K562 (cell line): ENCODE data around the gene PPM1N. TPM values are rescaled to one million over a fixed set of nuclear protein-coding genes. Genes with fewer than 3 reads are reported as not detected.

Experiments used
- EWSR1 ChIP-seq: fragments of 450-650 bp; IDR thresholded peaks from 2 replicates; pipeline ENCODE4 v1.6.1; 2018; ENCODE audit warnings: borderline replicate concordance, mild to moderate bottlenecking, low read depth, moderate library complexity; ENCODE audit not compliant: partially characterized antibody
- HOMEZ ChIP-seq: fragments of 250-450 bp; sonication (Bioruptor Pico); IDR thresholded peaks from 2 replicates; pipeline ENCODE4 v1.4.0; 2020; ENCODE audit warnings: mild to moderate bottlenecking, moderate library complexity
- MTA1 ChIP-seq: fragments of 450-650 bp; IDR thresholded peaks from 2 replicates; pipeline ENCODE4 v1.6.1; 2017; ENCODE audit warnings: borderline replicate concordance
- SIN3B ChIP-seq: fragments of 450-650 bp; IDR thresholded peaks from 2 replicates; pipeline ENCODE4 v1.6.1; 2017; ENCODE audit warnings: low read depth, mild to moderate bottlenecking, moderate library complexity
- ZNF121 ChIP-seq: sonication (generic); formaldehyde crosslinking; conservative IDR thresholded peaks from 2 replicates; pipeline ENCODE4 v1.8.0; 2022; ENCODE audit warnings: missing genetic modification reagents
- polyA plus RNA-seq, 8 experiments: library from polyadenylated mRNA; depleted of rRNA in 4 of 8; stranded (reverse) in 5 of 8; unstranded in 3 of 8; fragments of >200 nt; fragmentation: Nextera tagmentation in 2 of 8; fragmentation: Illumina TruSeq in 1 of 8; extraction: Ambion mirVana in 2 of 8; extraction: Trizol in 1 of 8; gene quantifications; 2 replicates each; pipeline versions ENCODE4 v1.2.1 to v1.2.3, GENCODE V29; 2011 to 2014; ENCODE audit warnings: inconsistent platforms in 1 of 8, missing spikeins in 1 of 8
- total RNA-seq, 7 experiments: library from RNA; depleted of rRNA in 6 of 7; stranded (reverse); fragments of >200 nt in 6 of 7; fragmentation: Illumina TruSeq in 2 of 7; extraction: Trizol in 2 of 7; gene quantifications; 2 replicates each; pipeline versions ENCODE4 v1.2.1 to v1.2.3, GENCODE V29; 2011 to 2021; ENCODE audit warnings: low replicate concordance in 1 of 7
- TF ChIP-seq, protein P1 (sequence below): fragments of 200-600 bp; sonication (generic); IDR thresholded peaks from one replicate; pipeline ENCODE4 v1.6.1; 2012; ENCODE audit warnings: mild to moderate bottlenecking, low read depth, low read length, inconsistent platforms

Gene PPM1N
- total and polyA plus RNA-seq, 9 of the 15 experiments (the other 6 are each of a cell fraction or from before 2014, with no cell fraction given) = 4.5 to 15.6 (median 8.7) TPM

- TF ChIP-seq, protein P1, sequence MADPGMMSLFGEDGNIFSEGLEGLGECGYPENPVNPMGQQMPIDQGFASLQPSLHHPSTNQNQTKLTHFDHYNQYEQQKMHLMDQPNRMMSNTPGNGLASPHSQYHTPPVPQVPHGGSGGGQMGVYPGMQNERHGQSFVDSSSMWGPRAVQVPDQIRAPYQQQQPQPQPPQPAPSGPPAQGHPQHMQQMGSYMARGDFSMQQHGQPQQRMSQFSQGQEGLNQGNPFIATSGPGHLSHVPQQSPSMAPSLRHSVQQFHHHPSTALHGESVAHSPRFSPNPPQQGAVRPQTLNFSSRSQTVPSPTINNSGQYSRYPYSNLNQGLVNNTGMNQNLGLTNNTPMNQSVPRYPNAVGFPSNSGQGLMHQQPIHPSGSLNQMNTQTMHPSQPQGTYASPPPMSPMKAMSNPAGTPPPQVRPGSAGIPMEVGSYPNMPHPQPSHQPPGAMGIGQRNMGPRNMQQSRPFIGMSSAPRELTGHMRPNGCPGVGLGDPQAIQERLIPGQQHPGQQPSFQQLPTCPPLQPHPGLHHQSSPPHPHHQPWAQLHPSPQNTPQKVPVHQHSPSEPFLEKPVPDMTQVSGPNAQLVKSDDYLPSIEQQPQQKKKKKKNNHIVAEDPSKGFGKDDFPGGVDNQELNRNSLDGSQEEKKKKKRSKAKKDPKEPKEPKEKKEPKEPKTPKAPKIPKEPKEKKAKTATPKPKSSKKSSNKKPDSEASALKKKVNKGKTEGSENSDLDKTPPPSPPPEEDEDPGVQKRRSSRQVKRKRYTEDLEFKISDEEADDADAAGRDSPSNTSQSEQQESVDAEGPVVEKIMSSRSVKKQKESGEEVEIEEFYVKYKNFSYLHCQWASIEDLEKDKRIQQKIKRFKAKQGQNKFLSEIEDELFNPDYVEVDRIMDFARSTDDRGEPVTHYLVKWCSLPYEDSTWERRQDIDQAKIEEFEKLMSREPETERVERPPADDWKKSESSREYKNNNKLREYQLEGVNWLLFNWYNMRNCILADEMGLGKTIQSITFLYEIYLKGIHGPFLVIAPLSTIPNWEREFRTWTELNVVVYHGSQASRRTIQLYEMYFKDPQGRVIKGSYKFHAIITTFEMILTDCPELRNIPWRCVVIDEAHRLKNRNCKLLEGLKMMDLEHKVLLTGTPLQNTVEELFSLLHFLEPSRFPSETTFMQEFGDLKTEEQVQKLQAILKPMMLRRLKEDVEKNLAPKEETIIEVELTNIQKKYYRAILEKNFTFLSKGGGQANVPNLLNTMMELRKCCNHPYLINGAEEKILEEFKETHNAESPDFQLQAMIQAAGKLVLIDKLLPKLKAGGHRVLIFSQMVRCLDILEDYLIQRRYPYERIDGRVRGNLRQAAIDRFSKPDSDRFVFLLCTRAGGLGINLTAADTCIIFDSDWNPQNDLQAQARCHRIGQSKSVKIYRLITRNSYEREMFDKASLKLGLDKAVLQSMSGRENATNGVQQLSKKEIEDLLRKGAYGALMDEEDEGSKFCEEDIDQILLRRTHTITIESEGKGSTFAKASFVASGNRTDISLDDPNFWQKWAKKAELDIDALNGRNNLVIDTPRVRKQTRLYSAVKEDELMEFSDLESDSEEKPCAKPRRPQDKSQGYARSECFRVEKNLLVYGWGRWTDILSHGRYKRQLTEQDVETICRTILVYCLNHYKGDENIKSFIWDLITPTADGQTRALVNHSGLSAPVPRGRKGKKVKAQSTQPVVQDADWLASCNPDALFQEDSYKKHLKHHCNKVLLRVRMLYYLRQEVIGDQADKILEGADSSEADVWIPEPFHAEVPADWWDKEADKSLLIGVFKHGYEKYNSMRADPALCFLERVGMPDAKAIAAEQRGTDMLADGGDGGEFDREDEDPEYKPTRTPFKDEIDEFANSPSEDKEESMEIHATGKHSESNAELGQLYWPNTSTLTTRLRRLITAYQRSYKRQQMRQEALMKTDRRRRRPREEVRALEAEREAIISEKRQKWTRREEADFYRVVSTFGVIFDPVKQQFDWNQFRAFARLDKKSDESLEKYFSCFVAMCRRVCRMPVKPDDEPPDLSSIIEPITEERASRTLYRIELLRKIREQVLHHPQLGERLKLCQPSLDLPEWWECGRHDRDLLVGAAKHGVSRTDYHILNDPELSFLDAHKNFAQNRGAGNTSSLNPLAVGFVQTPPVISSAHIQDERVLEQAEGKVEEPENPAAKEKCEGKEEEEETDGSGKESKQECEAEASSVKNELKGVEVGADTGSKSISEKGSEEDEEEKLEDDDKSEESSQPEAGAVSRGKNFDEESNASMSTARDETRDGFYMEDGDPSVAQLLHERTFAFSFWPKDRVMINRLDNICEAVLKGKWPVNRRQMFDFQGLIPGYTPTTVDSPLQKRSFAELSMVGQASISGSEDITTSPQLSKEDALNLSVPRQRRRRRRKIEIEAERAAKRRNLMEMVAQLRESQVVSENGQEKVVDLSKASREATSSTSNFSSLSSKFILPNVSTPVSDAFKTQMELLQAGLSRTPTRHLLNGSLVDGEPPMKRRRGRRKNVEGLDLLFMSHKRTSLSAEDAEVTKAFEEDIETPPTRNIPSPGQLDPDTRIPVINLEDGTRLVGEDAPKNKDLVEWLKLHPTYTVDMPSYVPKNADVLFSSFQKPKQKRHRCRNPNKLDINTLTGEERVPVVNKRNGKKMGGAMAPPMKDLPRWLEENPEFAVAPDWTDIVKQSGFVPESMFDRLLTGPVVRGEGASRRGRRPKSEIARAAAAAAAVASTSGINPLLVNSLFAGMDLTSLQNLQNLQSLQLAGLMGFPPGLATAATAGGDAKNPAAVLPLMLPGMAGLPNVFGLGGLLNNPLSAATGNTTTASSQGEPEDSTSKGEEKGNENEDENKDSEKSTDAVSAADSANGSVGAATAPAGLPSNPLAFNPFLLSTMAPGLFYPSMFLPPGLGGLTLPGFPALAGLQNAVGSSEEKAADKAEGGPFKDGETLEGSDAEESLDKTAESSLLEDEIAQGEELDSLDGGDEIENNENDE = no peak
- TF ChIP-seq MTA1 (no peak), ZNF121 (CRISPR knock-in tag) (peak; percentile 81), HOMEZ (CRISPR knock-in tag) (no peak), EWSR1 (no peak), SIN3B (no peak)
Measured at GRCh38 chr19:45483033-45483432, 15.2 kb upstream of the PPM1N start (continued).
